WTC11 (cell line): ENCODE data around the gene CTCF. TPM values are rescaled to one million over a fixed set of nuclear protein-coding genes. Genes with fewer than 3 reads are reported as not detected.

Source experiments
- ATAC-seq: fragments of 200-7000 bp; cut with Tn5 transposase; 2 replicates; pipeline ENCODE4 v1.10.0; 2021; ENCODE audit warnings: mild to moderate bottlenecking, moderate library complexity
- CTCF ChIA-PET: fragments of 300-600 bp; sonication (Branson Sonifier 250); formaldehyde crosslinking; loops from one replicate; lab custom pipeline; 2021; ENCODE audit warnings: antibody characterized with exemption; lab: Charles Lee
- POLR2A ChIA-PET: fragments of 350-600 bp; sonication (Branson Sonifier 250); formaldehyde crosslinking; loops from one replicate; lab custom pipeline; 2021; ENCODE audit warnings: antibody characterized with exemption; lab: Charles Lee
- DNase-seq: peaks from one replicate; pipeline ENCODE4 v3.0.0; 2021; ENCODE audit warnings: low spot score
- H3K27ac Mint-ChIP-seq: 2 replicates; pipeline ENCODE4 v1.8.0; 2021; ENCODE audit warnings: mixed read lengths
- H3K27me3 Mint-ChIP-seq: 2 replicates; pipeline ENCODE4 v1.8.0; 2021; ENCODE audit warnings: low read depth, mild to moderate bottlenecking, moderate library complexity, mixed read lengths
- H3K36me3 Mint-ChIP-seq: 2 replicates; pipeline ENCODE4 v1.8.0; 2021; ENCODE audit warnings: mixed read lengths
- H3K4me1 Mint-ChIP-seq: 2 replicates; pipeline ENCODE4 v1.8.0; 2022; ENCODE audit warnings: mixed read lengths
- H3K4me3 Mint-ChIP-seq: 2 replicates; pipeline ENCODE4 v1.8.0; 2021; ENCODE audit warnings: mild to moderate bottlenecking, moderate library complexity, mixed read lengths
- H3K9me3 Mint-ChIP-seq: 2 replicates; pipeline ENCODE4 v1.8.0; 2021; ENCODE audit warnings: mixed read lengths
- CDX4 ChIP-seq: fragments of 250-450 bp; sonication (Bioruptor Pico); IDR thresholded peaks from 2 replicates; pipeline ENCODE4 v1.9.0; 2021; ENCODE audit warnings: moderate library complexity, mild to moderate bottlenecking, inconsistent platforms, borderline replicate concordance
- FOXK1 ChIP-seq: sonication (generic); formaldehyde crosslinking; IDR thresholded peaks from 2 replicates; pipeline ENCODE4 v1.8.0; 2022; ENCODE audit warnings: mild to moderate bottlenecking, moderate library complexity, missing genetic modification reagents
- FOXP4 ChIP-seq: sonication (generic); formaldehyde crosslinking; IDR thresholded peaks from 2 replicates; pipeline ENCODE4 v1.8.0; 2022; ENCODE audit warnings: mild to moderate bottlenecking, missing genetic modification reagents
- HMGXB4 ChIP-seq: sonication (generic); formaldehyde crosslinking; IDR thresholded peaks from 2 replicates; pipeline ENCODE4 v1.8.1; 2023; ENCODE audit warnings: mild to moderate bottlenecking, moderate library complexity, missing genetic modification reagents
- IRF1 ChIP-seq: sonication (generic); formaldehyde crosslinking; IDR thresholded peaks from 2 replicates; pipeline ENCODE4 v1.8.0; 2023; ENCODE audit warnings: missing genetic modification reagents
- NFYB ChIP-seq: sonication (generic); formaldehyde crosslinking; conservative IDR thresholded peaks from 2 replicates; pipeline ENCODE4 v1.8.0; 2022; ENCODE audit warnings: low read depth, missing genetic modification reagents
- PRRX2 ChIP-seq: fragments of 250-450 bp; sonication (Bioruptor Pico); IDR thresholded peaks from 2 replicates; pipeline ENCODE4 v1.8.0; 2021; ENCODE audit warnings: mild to moderate bottlenecking
- RELA ChIP-seq: sonication (generic); formaldehyde crosslinking; IDR thresholded peaks from 2 replicates; pipeline ENCODE4 v1.8.1; 2022; ENCODE audit warnings: missing genetic modification reagents, mild to moderate bottlenecking, borderline replicate concordance
- SP1 ChIP-seq: sonication (generic); formaldehyde crosslinking; conservative IDR thresholded peaks from 2 replicates; pipeline ENCODE4 v1.8.1; 2022; ENCODE audit warnings: missing genetic modification reagents
- TCF7 ChIP-seq: sonication (generic); formaldehyde crosslinking; IDR thresholded peaks from 2 replicates; pipeline ENCODE4 v1.8.0; 2022; ENCODE audit warnings: mild to moderate bottlenecking, low read depth, missing genetic modification reagents, moderate library complexity
- TP53 ChIP-seq: sonication (generic); formaldehyde crosslinking; IDR thresholded peaks from 2 replicates; pipeline ENCODE4 v1.8.1; 2023; ENCODE audit warnings: mild to moderate bottlenecking, missing genetic modification reagents
- ZNF219 ChIP-seq: sonication (generic); formaldehyde crosslinking; IDR thresholded peaks from 2 replicates; pipeline ENCODE4 v1.8.0; 2023; ENCODE audit warnings: missing genetic modification reagents, mild to moderate bottlenecking, borderline replicate concordance
- ZNF263 ChIP-seq: sonication (generic); formaldehyde crosslinking; IDR thresholded peaks from 2 replicates; pipeline ENCODE4 v1.8.1; 2022; ENCODE audit warnings: low read depth, mild to moderate bottlenecking, moderate library complexity, missing genetic modification reagents
- total RNA-seq: library from RNA; stranded (reverse); gene quantifications from 3 replicates; pipeline ENCODE4 v1.2.3, GENCODE V29; 2021
- TF ChIP-seq, protein P1 (sequence below): sonication (generic); formaldehyde crosslinking; IDR thresholded peaks from 2 replicates; pipeline ENCODE4 v1.8.0; 2023; ENCODE audit warnings: missing genetic modification reagents, mild to moderate bottlenecking, borderline replicate concordance
- TF ChIP-seq, protein P2 (sequence below): sonication (generic); formaldehyde crosslinking; conservative IDR thresholded peaks from 2 replicates; pipeline ENCODE4 v1.8.1; 2022; ENCODE audit warnings: mild to moderate bottlenecking, missing genetic modification reagents

The CTCF gene
- total RNA-seq, 1 experiment from 2014 or later = 55.4 TPM

GRCh38 chr16:67652578-67653127 is 90.3 kb downstream of the CTCF start (continued):
- TF ChIP-seq CDX4 (CRISPR knock-in tag) (no peak), FOXK1 (no peak), PRRX2 (no peak), NFYB (CRISPR knock-in tag) (no peak), SP1 (CRISPR knock-in tag) (no peak; the same call in 1 of the 2 replicates), ZNF263 (CRISPR knock-in tag) (no peak)
- TF ChIP-seq, protein P1, sequence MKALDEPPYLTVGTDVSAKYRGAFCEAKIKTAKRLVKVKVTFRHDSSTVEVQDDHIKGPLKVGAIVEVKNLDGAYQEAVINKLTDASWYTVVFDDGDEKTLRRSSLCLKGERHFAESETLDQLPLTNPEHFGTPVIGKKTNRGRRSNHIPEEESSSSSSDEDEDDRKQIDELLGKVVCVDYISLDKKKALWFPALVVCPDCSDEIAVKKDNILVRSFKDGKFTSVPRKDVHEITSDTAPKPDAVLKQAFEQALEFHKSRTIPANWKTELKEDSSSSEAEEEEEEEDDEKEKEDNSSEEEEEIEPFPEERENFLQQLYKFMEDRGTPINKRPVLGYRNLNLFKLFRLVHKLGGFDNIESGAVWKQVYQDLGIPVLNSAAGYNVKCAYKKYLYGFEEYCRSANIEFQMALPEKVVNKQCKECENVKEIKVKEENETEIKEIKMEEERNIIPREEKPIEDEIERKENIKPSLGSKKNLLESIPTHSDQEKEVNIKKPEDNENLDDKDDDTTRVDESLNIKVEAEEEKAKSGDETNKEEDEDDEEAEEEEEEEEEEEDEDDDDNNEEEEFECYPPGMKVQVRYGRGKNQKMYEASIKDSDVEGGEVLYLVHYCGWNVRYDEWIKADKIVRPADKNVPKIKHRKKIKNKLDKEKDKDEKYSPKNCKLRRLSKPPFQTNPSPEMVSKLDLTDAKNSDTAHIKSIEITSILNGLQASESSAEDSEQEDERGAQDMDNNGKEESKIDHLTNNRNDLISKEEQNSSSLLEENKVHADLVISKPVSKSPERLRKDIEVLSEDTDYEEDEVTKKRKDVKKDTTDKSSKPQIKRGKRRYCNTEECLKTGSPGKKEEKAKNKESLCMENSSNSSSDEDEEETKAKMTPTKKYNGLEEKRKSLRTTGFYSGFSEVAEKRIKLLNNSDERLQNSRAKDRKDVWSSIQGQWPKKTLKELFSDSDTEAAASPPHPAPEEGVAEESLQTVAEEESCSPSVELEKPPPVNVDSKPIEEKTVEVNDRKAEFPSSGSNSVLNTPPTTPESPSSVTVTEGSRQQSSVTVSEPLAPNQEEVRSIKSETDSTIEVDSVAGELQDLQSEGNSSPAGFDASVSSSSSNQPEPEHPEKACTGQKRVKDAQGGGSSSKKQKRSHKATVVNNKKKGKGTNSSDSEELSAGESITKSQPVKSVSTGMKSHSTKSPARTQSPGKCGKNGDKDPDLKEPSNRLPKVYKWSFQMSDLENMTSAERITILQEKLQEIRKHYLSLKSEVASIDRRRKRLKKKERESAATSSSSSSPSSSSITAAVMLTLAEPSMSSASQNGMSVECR (CRISPR knock-in tag) = no peak

- TF ChIP-seq, protein P2, sequence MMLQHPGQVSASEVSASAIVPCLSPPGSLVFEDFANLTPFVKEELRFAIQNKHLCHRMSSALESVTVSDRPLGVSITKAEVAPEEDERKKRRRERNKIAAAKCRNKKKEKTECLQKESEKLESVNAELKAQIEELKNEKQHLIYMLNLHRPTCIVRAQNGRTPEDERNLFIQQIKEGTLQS (CRISPR knock-in tag) = no peak
- TF ChIP-seq ZNF219 (CRISPR knock-in tag) = 0 out of 2 replicates have a peak, but pooled peaks have one; percentile 51
- no peak for TF ChIP-seq TCF7
- no peak; the same call in 1 of the 2 replicates for TF ChIP-seq TP53 (CRISPR knock-in tag)
- peak; percentile 37; the same call in 1 of the 2 replicates for TF ChIP-seq RELA (CRISPR knock-in tag)
- TF ChIP-seq FOXP4 (CRISPR knock-in tag) = 0 out of 2 replicates have a peak, but pooled peaks have one; percentile 46
- 0 out of 2 replicates have a peak, but pooled peaks have one; percentile 57 for TF ChIP-seq HMGXB4 (CRISPR knock-in tag)
- 0 out of 2 replicates have a peak, but pooled peaks have one; percentile 35 for TF ChIP-seq IRF1
- Mint-ChIP-seq H3K9me3 (no peaks in the 10 kb centered on the region), H3K4me3 (peak overlapping the region; percentile 72), H3K36me3 (peaks cover 4% of the 10 kb centered on the region; the same call in 1 of the 2 replicates), H3K4me1 (peaks cover 12% of the 10 kb centered on the region), H3K27ac (no peak overlapping the region), H3K27me3 (peaks cover 69% of the 10 kb centered on the region)
- ChIA-PET POLR2A (no interaction called here), CTCF (interaction anchor here (1.0 to 6.8 kb wide), 9 partner anchors 10 to 172 kb away, joined by 3 to 38 read pairs (median 6); partner anchors contain the start of genes ATP6V0D1, C16orf86 and ENKD1)
- no peak for DNase-seq
- ATAC-seq = peak; percentile 28
Measured at GRCh38 chr16:67653128-67653788, 90.9 kb downstream of the CTCF start.
